Stomach (tissue), 9 donors: ENCODE results near the gene PTPRG. TPM values are rescaled to one million over a fixed set of nuclear protein-coding genes. Genes with fewer than 3 reads are reported as not detected.
A peak's percentile ranks its signal among the peaks of the same experiment; 100 is the strongest.

Experiments used
- DNase-seq, 2 donors: peaks; one replicate each; pipeline versions ENCODE4 v3.0.0 to v3.0.0-alpha.2; 2013 to 2019
- H3K27ac ChIP-seq, 5 donors: fragments of 200-600 bp in 4 of 5; sonication (generic) in 4 of 5; one replicate each; pipeline ENCODE4 v1.5.1; 2013 to 2019; ENCODE audit warnings: mild to moderate bottlenecking in 1 of 5, moderate library complexity in 1 of 5
- H3K27me3 ChIP-seq, 3 donors: fragments of 200-600 bp; sonication (generic); one replicate each; pipeline ENCODE4 v1.5.1; 2017 to 2019; ENCODE audit warnings: mixed run types in 1 of 3
- H3K36me3 ChIP-seq, 4 donors: fragments of 200-600 bp; sonication (generic); 1 replicate in 3 of 4; 2 replicates in 1 of 4; pipeline ENCODE4 v1.5.1; 2016 to 2019
- H3K4me1 ChIP-seq, 4 donors: fragments of 200-600 bp; sonication (generic); one replicate each; pipeline ENCODE4 v1.5.1; 2016 to 2019
- H3K4me3 ChIP-seq, 4 donors: fragments of 200-600 bp; sonication (generic) in 3 of 4; one replicate each; pipeline ENCODE4 v1.5.1; 2016 to 2019; ENCODE audit warnings: mild to moderate bottlenecking in 1 of 4
- H3K9me3 ChIP-seq, 4 donors: fragments of 200-600 bp; sonication (generic); one replicate each; pipeline ENCODE4 v1.5.1; 2016 to 2019
- EP300 ChIP-seq: sonication (generic); formaldehyde crosslinking; IDR thresholded peaks from one replicate; pipeline ENCODE4 v1.6.1; 2017; ENCODE audit warnings: antibody characterized with exemption
- POLR2A ChIP-seq, 4 donors: fragments of 450-650 bp; IDR thresholded peaks; one replicate each; pipeline ENCODE4 v1.6.1; 2016; ENCODE audit warnings: antibody characterized with exemption in 4 of 4, control low read depth in 2 of 4, mild to moderate bottlenecking in 1 of 4, moderate library complexity in 1 of 4
- POLR2AphosphoS5 ChIP-seq, 3 donors: sonication (generic); formaldehyde crosslinking; IDR thresholded peaks; one replicate each; pipeline ENCODE4 v1.6.1; 2016; ENCODE audit warnings: antibody characterized with exemption in 3 of 3
- WGBS, 5 donors: extraction: QIAGEN DNeasy Blood & Tissue Kit in 3 of 5; methylation state at CpG; one replicate each; pipeline versions ENCODE4 v1.1.5 to v1.1.7; 2013 to 2018; 5-methylcytosine and 5-hydroxymethylcytosine counted together
- intact Hi-C: fragments of 100-400 bp; cut with DNase I; formaldehyde crosslinking; loops from one replicate; pipeline ENCODE4 v1.15.1; 2023; ENCODE audit warnings: low total_unique reads
- polyA plus RNA-seq, 3 donors: library from polyadenylated mRNA; stranded (reverse); fragments of 200-250 nt; gene quantifications; one replicate each; pipeline ENCODE4 v1.2.3, GENCODE V29; 2013
- total RNA-seq, 5 donors: library from RNA; depleted of rRNA; stranded (reverse); fragments of >200 nt; gene quantifications; one replicate each; pipeline versions ENCODE4 v1.1.0 to v1.2.3, GENCODE V29; 2014 to 2016
- TF ChIP-seq, protein P1 (sequence below), 7 experiments: fragments of 450-650 bp in 4 of 7; fragments of 200-600 bp in 3 of 7; sonication (generic) in 3 of 7; IDR thresholded peaks; one replicate each; pipeline ENCODE4 v1.5.1; 2016 to 2019; ENCODE audit warnings: antibody characterized with exemption in 7 of 7, control low read depth in 2 of 7, mild to moderate bottlenecking in 1 of 7
- donor health status: healthy with polysubstance abuse.
- donor health status: Bipolar disorder and iron deficiency.
- donor health status: healthy.

The PTPRG gene
- total and polyA plus RNA-seq, 8 donors = 2.4 to 96.0 (median 22.0) TPM

DNA sequence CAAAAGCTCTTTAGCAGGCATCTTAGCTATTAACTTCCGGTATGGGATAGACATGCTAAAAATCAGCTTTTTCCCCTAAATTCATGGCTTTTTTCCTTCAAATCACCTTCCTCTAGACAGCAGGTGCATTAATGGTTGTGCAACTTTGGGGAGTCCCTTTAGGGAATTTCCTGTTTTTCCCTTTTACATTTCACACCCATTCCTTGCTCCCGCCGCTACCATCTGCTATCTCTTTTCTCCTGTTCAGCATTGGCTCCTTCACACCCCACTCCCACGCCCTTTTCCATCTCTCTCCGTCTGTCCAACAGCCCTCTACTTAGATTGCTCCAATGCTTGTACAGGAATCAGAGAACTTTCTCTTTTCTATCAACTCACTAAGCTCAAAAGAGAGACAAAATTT, 768.6 kb downstream of the PTPRG start:
- TF ChIP-seq, protein P1, sequence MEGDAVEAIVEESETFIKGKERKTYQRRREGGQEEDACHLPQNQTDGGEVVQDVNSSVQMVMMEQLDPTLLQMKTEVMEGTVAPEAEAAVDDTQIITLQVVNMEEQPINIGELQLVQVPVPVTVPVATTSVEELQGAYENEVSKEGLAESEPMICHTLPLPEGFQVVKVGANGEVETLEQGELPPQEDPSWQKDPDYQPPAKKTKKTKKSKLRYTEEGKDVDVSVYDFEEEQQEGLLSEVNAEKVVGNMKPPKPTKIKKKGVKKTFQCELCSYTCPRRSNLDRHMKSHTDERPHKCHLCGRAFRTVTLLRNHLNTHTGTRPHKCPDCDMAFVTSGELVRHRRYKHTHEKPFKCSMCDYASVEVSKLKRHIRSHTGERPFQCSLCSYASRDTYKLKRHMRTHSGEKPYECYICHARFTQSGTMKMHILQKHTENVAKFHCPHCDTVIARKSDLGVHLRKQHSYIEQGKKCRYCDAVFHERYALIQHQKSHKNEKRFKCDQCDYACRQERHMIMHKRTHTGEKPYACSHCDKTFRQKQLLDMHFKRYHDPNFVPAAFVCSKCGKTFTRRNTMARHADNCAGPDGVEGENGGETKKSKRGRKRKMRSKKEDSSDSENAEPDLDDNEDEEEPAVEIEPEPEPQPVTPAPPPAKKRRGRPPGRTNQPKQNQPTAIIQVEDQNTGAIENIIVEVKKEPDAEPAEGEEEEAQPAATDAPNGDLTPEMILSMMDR (IDR thresholded peaks at IDR 0.05) = no peak
- no peak for TF ChIP-seq POLR2A (IDR thresholded peaks at IDR 0.05)
- TF ChIP-seq POLR2AphosphoS5 (IDR thresholded peaks at IDR 0.05) = no peak
- no peak for TF ChIP-seq EP300
- no peak for DNase-seq
- WGBS, 5 donors = 88 to 90% (median 89%) methylated on average over 5 of the region's 5 CpGs

DNA sequence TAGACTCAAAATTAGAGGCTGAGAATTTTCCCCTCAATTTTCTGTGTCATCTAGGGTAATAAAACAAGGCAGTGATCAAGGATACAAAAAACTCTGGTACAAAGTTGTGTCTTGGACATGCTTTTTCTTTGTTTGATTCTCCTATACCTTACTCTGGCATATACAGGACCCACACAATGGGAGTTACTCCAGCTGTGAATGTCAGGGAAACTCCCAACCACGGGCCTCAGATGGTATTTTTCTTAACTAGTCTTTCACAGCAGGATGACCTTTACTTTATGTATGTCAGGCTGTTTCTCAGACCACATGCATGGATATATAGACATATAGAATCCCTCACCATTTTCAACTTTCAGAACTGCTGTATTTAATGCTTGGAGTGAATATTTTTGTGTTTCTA, 770.6 kb downstream of the PTPRG start:
- TF ChIP-seq EP300 (no peak), POLR2A (IDR thresholded peaks at IDR 0.05) (no peak), POLR2AphosphoS5 (IDR thresholded peaks at IDR 0.05) (no peak)
- TF ChIP-seq, protein P1 (IDR thresholded peaks at IDR 0.05) = no peak
- H3K9me3 ChIP-seq = no peaks in the 10 kb centered on the region
- no peak overlapping the region for H3K27ac ChIP-seq
- H3K4me3 ChIP-seq = no peak overlapping the region
- DNase-seq = no peak
- H3K27me3 ChIP-seq = no peaks in the 10 kb centered on the region
- 73 to 86% (median 82%) methylated on average over 1 of the region's 1 CpG for WGBS, 5 donors
- intact Hi-C loops = no loop called here
- no peaks in the 10 kb centered on the region for H3K4me1 ChIP-seq
- H3K36me3 ChIP-seq = no peaks in the 10 kb centered on the region

More for the DNA sequence above, 768.6 kb downstream of the PTPRG start:
- H3K9me3 ChIP-seq = no peaks in the 10 kb centered on the region
- H3K27me3 ChIP-seq = no peaks in the 10 kb centered on the region
- H3K27ac ChIP-seq = no peak overlapping the region
- intact Hi-C loops = no loop called here
- H3K4me1 ChIP-seq = no peaks in the 10 kb centered on the region
- H3K36me3 ChIP-seq = no peaks in the 10 kb centered on the region
- no peak overlapping the region for H3K4me3 ChIP-seq

DNA sequence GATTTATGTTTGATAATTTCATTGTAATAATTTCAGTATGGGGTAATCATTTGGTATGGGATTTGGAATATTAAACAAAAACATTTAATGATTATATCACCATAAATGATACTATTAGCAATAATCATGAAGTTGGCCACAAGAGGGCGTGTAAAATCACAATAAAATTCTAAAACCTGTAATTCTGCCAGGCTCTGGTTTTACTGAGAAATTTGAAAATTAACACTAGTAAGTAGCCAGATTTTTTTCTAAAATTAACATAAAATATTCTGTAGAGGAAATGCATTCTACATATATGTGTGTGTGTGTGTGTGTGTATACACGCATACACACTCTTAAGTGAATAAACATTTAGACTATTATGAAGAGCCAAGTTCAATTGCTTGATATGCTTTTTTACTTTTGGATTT, 771.5 kb downstream of the PTPRG start:
- no peaks in the 10 kb centered on the region for H3K4me1 ChIP-seq
- H3K36me3 ChIP-seq = no peaks in the 10 kb centered on the region
- no peaks in the 10 kb centered on the region for H3K27me3 ChIP-seq
- H3K4me3 ChIP-seq = no peak overlapping the region
- 45 to 52% (median 49%) methylated on average over 2 of the region's 2 CpGs for WGBS, 5 donors
- DNase-seq = peak in 1 of 2 donors; percentile 36
- intact Hi-C loops = no loop called here
- no peaks in the 10 kb centered on the region for H3K9me3 ChIP-seq
- H3K27ac ChIP-seq = no peak overlapping the region
- no peak for TF ChIP-seq POLR2AphosphoS5 (IDR thresholded peaks at IDR 0.05)
- TF ChIP-seq, protein P1 (IDR thresholded peaks at IDR 0.05) = peak in 3 of 7 experiments; percentile 10 to 58 (median 35)

DNA sequence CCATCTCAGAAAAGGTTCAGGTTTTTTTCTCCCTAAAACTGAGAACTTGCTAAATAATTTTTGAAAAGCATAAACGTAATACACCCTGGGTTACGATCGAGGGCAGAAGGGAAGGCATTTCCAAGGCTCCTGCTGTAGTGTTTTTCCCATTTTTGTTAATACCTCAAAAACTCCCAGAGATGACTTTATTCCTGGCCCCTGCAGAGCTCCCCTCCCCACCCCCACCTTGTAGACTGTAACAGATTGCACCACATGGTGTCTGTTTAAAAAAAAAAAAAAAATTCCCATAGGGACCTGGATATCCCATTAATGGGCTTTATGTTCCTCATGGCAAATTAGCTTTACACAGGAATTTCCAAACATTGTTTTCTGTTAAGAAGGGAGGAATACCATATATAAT, 773.8 kb downstream of the PTPRG start:
- intact Hi-C loops = no loop called here
- Histone ChIP-seq H3K27ac (no peak overlapping the region), H3K4me3 (no peak overlapping the region), H3K9me3 (no peaks in the 10 kb centered on the region), H3K36me3 (no peaks in the 10 kb centered on the region), H3K4me1 (no peaks in the 10 kb centered on the region), H3K27me3 (no peaks in the 10 kb centered on the region)
- TF ChIP-seq, protein P1 (IDR thresholded peaks at IDR 0.05) = no peak
- TF ChIP-seq EP300 (no peak), POLR2A (IDR thresholded peaks at IDR 0.05) (no peak), POLR2AphosphoS5 (IDR thresholded peaks at IDR 0.05) (no peak)
- WGBS, 5 donors = 87 to 97% (median 92%) methylated on average over 3 of the region's 3 CpGs
- DNase-seq = no peak
